K562 (cell line): Measurements from ENCODE around the gene ATAD5. TPM values are rescaled to one million over a fixed set of nuclear protein-coding genes. Genes with fewer than 3 reads are reported as not detected.

Experiments used
- BMI1 ChIP-seq: fragments of 150-350 bp; IDR thresholded peaks from 2 replicates; pipeline ENCODE4 v1.6.1; 2014; ENCODE audit warnings: low read length
- BRD9 ChIP-seq: fragments of 450-650 bp; IDR thresholded peaks from 2 replicates; pipeline ENCODE4 v1.6.1; 2018; ENCODE audit warnings: low read depth; ENCODE audit not compliant: partially characterized antibody
- CBX8 ChIP-seq: fragments of 200-600 bp; sonication (generic); IDR thresholded peaks from 2 replicates; pipeline ENCODE4 v1.6.1; 2012; ENCODE audit warnings: borderline replicate concordance, mixed run types, low read depth, mild to moderate bottlenecking, moderate library complexity, mixed read lengths, low read length, control low read depth, inconsistent platforms; ENCODE audit not compliant: poor library complexity, severe bottlenecking; ENCODE audit errors: extremely low read depth
- CC2D1A ChIP-seq: fragments of 450-650 bp; IDR thresholded peaks from 2 replicates; pipeline ENCODE4 v1.6.1; 2017; ENCODE audit warnings: mild to moderate bottlenecking
- GABPB1 ChIP-seq: sonication (generic); formaldehyde crosslinking; IDR thresholded peaks from 2 replicates; pipeline ENCODE4 v1.8.0; 2022; ENCODE audit warnings: mild to moderate bottlenecking, missing genetic modification reagents
- JUN ChIP-seq, 2 experiments: sonication (generic) in 1 of 2; formaldehyde crosslinking in 1 of 2; IDR thresholded peaks; 2 replicates each; pipeline versions ENCODE4 v1.6.1 to v1.8.0; 2012 to 2022; ENCODE audit warnings: borderline replicate concordance in 2 of 2, mild to moderate bottlenecking in 2 of 2, improper control_type of control experiment in 1 of 2, low read depth in 1 of 2, low read length in 1 of 2, missing genetic modification reagents in 1 of 2
- LARP7 ChIP-seq: fragments of 450-650 bp; IDR thresholded peaks from 2 replicates; pipeline ENCODE4 v1.6.1; 2016
- MLLT1 ChIP-seq, 2 experiments: fragments of 450-650 bp; IDR thresholded peaks; 2 replicates each; pipeline ENCODE4 v1.6.1; 2016
- NCOA1 ChIP-seq: fragments of 450-650 bp; IDR thresholded peaks from 2 replicates; pipeline ENCODE4 v1.6.1; 2016; ENCODE audit warnings: low read depth
- PHTF2 ChIP-seq: fragments of 250-450 bp; sonication (Bioruptor Pico); IDR thresholded peaks from 2 replicates; pipeline ENCODE4 v1.5.0; 2021; ENCODE audit warnings: mild to moderate bottlenecking
- POLR2AphosphoS2 ChIP-seq: IDR thresholded peaks from 2 replicates; pipeline ENCODE4 v1.6.1; 2012; ENCODE audit warnings: low read length, improper control_type of control experiment
- RBM15 ChIP-seq: fragments of 200-400 bp; formaldehyde crosslinking; IDR thresholded peaks from 2 replicates; pipeline ENCODE4 v1.6.1; 2018; ENCODE audit warnings: mild to moderate bottlenecking, low read length, moderate library complexity; ENCODE audit not compliant: insufficient read depth
- RNF2 ChIP-seq: sonication (generic); IDR thresholded peaks from 2 replicates; pipeline ENCODE4 v1.6.1; 2016
- SRSF9 ChIP-seq: fragments of 200-400 bp; formaldehyde crosslinking; IDR thresholded peaks from 2 replicates; pipeline ENCODE4 v1.6.1; 2017; ENCODE audit warnings: low read depth, low read length, borderline replicate concordance
- TAL1 ChIP-seq: fragments of 450-650 bp; IDR thresholded peaks from 2 replicates; pipeline ENCODE4 v1.6.1; 2016; ENCODE audit warnings: mild to moderate bottlenecking
- TEAD2 ChIP-seq: fragments of 450-650 bp; IDR thresholded peaks from 2 replicates; pipeline ENCODE4 v1.6.1; 2016; ENCODE audit warnings: missing genetic modification characterization, control low read depth, missing compliant biosample characterization
- TEAD4 ChIP-seq, 2 experiments: sonication (generic) in 1 of 2; formaldehyde crosslinking in 1 of 2; IDR thresholded peaks; 2 replicates each; pipeline versions ENCODE4 v1.6.1 to v1.8.0; 2012 to 2022; ENCODE audit warnings: borderline replicate concordance in 1 of 2, inconsistent platforms in 1 of 2, low read length in 1 of 2, mild to moderate bottlenecking in 1 of 2, missing genetic modification reagents in 1 of 2
- XRCC3 ChIP-seq: fragments of 450-650 bp; IDR thresholded peaks from 2 replicates; pipeline ENCODE4 v1.6.1; 2017; ENCODE audit warnings: mild to moderate bottlenecking, moderate library complexity
- XRCC4 ChIP-seq: IDR thresholded peaks from one replicate; pipeline ENCODE4 v1.6.1; 2011; ENCODE audit not compliant: insufficient read depth, insufficient read length; ENCODE audit errors: extremely low read depth
- ZFP30 ChIP-seq: fragments of 250-450 bp; sonication (Bioruptor Pico); IDR thresholded peaks from 2 replicates; pipeline ENCODE4 v1.8.0; 2022; ENCODE audit warnings: moderate library complexity, mild to moderate bottlenecking, inconsistent platforms, borderline replicate concordance
- ZNF778 ChIP-seq: fragments of 450-650 bp; formaldehyde crosslinking; IDR thresholded peaks from 2 replicates; pipeline ENCODE4 v1.4.0; 2020; ENCODE audit warnings: mild to moderate bottlenecking, moderate library complexity
- polyA plus RNA-seq, 8 experiments: library from polyadenylated mRNA; depleted of rRNA in 4 of 8; stranded (reverse) in 5 of 8; unstranded in 3 of 8; fragments of >200 nt; fragmentation: Nextera tagmentation in 2 of 8; fragmentation: Illumina TruSeq in 1 of 8; extraction: Ambion mirVana in 2 of 8; extraction: Trizol in 1 of 8; gene quantifications; 2 replicates each; pipeline versions ENCODE4 v1.2.1 to v1.2.3, GENCODE V29; 2011 to 2014; ENCODE audit warnings: inconsistent platforms in 1 of 8, missing spikeins in 1 of 8
- total RNA-seq, 7 experiments: library from RNA; depleted of rRNA in 6 of 7; stranded (reverse); fragments of >200 nt in 6 of 7; fragmentation: Illumina TruSeq in 2 of 7; extraction: Trizol in 2 of 7; gene quantifications; 2 replicates each; pipeline versions ENCODE4 v1.2.1 to v1.2.3, GENCODE V29; 2011 to 2021; ENCODE audit warnings: low replicate concordance in 1 of 7
- TF ChIP-seq, protein P1 (sequence below): sonication (generic); formaldehyde crosslinking; IDR thresholded peaks from 2 replicates; pipeline ENCODE4 v1.8.1; 2023; ENCODE audit warnings: mild to moderate bottlenecking, missing genetic modification reagents
- TF ChIP-seq, protein P2 (sequence below): fragments of 450-650 bp; IDR thresholded peaks from 2 replicates; pipeline ENCODE4 v1.6.1; 2016

The ATAD5 gene
- total and polyA plus RNA-seq, 9 of the 15 experiments (the other 6 are each of a cell fraction or from before 2014, with no cell fraction given), result 4.6 to 25.6 (median 19.5) TPM

DNA sequence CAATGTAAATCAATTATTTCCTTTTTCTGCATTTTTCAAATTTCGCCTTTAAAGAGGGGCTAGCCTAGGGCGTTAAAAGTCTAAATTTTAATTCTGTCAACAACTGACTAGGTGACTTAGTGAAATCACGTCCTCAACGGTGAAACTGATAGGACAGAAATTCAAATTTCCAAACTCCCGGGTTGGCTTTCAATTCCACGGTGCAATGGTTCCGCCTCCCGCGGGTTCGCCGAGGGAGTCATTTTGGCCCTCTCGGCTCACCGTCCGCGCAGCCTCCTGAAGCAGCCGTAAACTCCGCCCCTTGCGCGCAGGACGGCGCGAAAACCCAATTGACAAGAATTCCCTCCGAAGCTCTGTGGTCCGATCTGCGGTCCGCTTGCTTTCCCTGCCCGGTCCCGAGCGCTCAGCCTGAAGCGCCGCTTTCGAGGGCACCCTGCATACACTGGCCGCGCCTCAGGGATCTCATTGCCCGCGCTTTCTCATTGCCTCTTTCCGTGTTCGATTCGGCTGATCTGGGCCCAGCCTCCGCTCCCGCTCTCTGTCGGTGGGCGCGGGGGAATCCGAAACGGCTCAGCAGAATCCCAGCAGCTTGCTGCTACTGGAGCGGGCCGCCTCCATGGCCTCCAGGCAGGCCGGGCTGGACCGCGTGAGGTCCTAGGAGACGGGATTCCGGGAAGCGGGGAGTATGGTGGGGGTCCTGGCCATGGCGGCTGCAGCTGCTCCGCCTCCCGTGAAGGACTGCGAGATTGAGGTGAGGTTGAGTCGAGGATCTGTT lies at the start of gene ATAD5 (continued):
- TF ChIP-seq MLLT1 (IDR thresholded peaks at IDR 0.05), result peak in 1 of 2 experiments; percentile 91; a peak in 2 of 4 replicates
- TF ChIP-seq CBX8, result no peak
- no peak; the same call in 1 of the 2 replicates for TF ChIP-seq JUN (IDR thresholded peaks at IDR 0.05; ENCODE audit: borderline replicate concordance, low read depth, low read length)
- TF ChIP-seq JUN (CRISPR knock-in tag; IDR thresholded peaks at IDR 0.05; ENCODE audit: borderline replicate concordance), result 0 out of 2 replicates have a peak, but pooled peaks have one; percentile 40
- no peak for TF ChIP-seq XRCC4
- no peak for TF ChIP-seq XRCC3
- peak; percentile 76; the same call in 1 of the 2 replicates for TF ChIP-seq RNF2
- TF ChIP-seq GABPB1 (CRISPR knock-in tag), result peak; percentile 59; the same call in 1 of the 2 replicates
- TF ChIP-seq RBM15, result no peak
- TF ChIP-seq NCOA1, result peak; percentile 11; the same call in 1 of the 2 replicates
- no peak for TF ChIP-seq PHTF2
- TF ChIP-seq BMI1, result no peak
- no peak for TF ChIP-seq ZNF778 (CRISPR knock-in tag)
- TF ChIP-seq ZFP30 (CRISPR knock-in tag), result no peak
- no peak for TF ChIP-seq POLR2AphosphoS2
- peak; percentile 72 for TF ChIP-seq BRD9
- TF ChIP-seq CC2D1A, result no peak
- TF ChIP-seq TAL1, result no peak
- no peak for TF ChIP-seq LARP7
- no peak for TF ChIP-seq SRSF9
- TF ChIP-seq, protein P1, sequence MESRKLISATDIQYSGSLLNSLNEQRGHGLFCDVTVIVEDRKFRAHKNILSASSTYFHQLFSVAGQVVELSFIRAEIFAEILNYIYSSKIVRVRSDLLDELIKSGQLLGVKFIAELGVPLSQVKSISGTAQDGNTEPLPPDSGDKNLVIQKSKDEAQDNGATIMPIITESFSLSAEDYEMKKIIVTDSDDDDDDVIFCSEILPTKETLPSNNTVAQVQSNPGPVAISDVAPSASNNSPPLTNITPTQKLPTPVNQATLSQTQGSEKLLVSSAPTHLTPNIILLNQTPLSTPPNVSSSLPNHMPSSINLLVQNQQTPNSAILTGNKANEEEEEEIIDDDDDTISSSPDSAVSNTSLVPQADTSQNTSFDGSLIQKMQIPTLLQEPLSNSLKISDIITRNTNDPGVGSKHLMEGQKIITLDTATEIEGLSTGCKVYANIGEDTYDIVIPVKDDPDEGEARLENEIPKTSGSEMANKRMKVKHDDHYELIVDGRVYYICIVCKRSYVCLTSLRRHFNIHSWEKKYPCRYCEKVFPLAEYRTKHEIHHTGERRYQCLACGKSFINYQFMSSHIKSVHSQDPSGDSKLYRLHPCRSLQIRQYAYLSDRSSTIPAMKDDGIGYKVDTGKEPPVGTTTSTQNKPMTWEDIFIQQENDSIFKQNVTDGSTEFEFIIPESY (CRISPR knock-in tag), result no peak
- TF ChIP-seq, protein P2, sequence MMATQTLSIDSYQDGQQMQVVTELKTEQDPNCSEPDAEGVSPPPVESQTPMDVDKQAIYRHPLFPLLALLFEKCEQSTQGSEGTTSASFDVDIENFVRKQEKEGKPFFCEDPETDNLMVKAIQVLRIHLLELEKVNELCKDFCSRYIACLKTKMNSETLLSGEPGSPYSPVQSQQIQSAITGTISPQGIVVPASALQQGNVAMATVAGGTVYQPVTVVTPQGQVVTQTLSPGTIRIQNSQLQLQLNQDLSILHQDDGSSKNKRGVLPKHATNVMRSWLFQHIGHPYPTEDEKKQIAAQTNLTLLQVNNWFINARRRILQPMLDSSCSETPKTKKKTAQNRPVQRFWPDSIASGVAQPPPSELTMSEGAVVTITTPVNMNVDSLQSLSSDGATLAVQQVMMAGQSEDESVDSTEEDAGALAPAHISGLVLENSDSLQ, result no peak
- peak; percentile 29; the same call in 1 of the 2 replicates for TF ChIP-seq TEAD4 (IDR thresholded peaks at IDR 0.05; ENCODE audit: low read length)
- no peak for TF ChIP-seq TEAD4 (CRISPR knock-in tag; IDR thresholded peaks at IDR 0.05; ENCODE audit: borderline replicate concordance)
- no peak for TF ChIP-seq TEAD2 (tag)
